Epithelial cell of proximal tubule (primary cell): ENCODE measurements around the gene PLK5. TPM values are rescaled to one million over a fixed set of nuclear protein-coding genes. Genes with fewer than 3 reads are reported as not detected.
"Not testable (repeated sequence)": the region's sequence is repeated elsewhere in the genome, so short reads cannot be mapped to it uniquely, and the experiment has no call there.

Experiments
- DNase-seq: peaks from one replicate; pipeline ENCODE4 v3.0.0-alpha.2; 2011; ENCODE audit warnings: low read depth
- H3K4me3 ChIP-seq: 2 replicates; pipeline ENCODE4 v1.5.1; 2011; ENCODE audit warnings: low read depth, mild to moderate bottlenecking, low read length
- CTCF ChIP-seq: conservative IDR thresholded peaks from 2 replicates; pipeline ENCODE4 v1.5.1; 2012; ENCODE audit warnings: low read depth, mild to moderate bottlenecking, low read length
- total RNA-seq: library from RNA; depleted of rRNA; stranded (reverse); fragments of >200 nt; gene quantifications from 2 replicates; pipeline ENCODE4 v1.2.3, GENCODE V29; 2015

PLK5 gene
- total RNA-seq, 1 donor from 2014 or later: not detected

- no peak overlapping the region for H3K4me3 ChIP-seq
- DNase-seq: no peak
- no peak for TF ChIP-seq CTCF
Measured at GRCh38 chr19:1494115-1494815, 29.6 kb upstream of the PLK5 start.

- no peak for DNase-seq
- H3K4me3 ChIP-seq: no peak overlapping the region
- no peak for TF ChIP-seq CTCF
Measured at GRCh38 chr19:1495051-1495798, 28.7 kb upstream of the PLK5 start.

GRCh38 chr19:1495799-1496713 is 27.8 kb upstream of the PLK5 start:
- H3K4me3 ChIP-seq: no peak overlapping the region
- no peak for TF ChIP-seq CTCF
- no peak for DNase-seq

- no peak for DNase-seq
- H3K4me3 ChIP-seq: no peak overlapping the region
- TF ChIP-seq CTCF: no peak
Measured at GRCh38 chr19:1496714-1497577, 26.9 kb upstream of the PLK5 start.

- TF ChIP-seq CTCF: no peak
- DNase-seq: no peak
- H3K4me3 ChIP-seq: no peak overlapping the region
Measured at GRCh38 chr19:1497578-1498235, 26.2 kb upstream of the PLK5 start.

GRCh38 chr19:1499231-1499630 is 24.6 kb upstream of the PLK5 start:
- not testable (repeated sequence) for H3K4me3 ChIP-seq, DNase-seq
